Esophagus muscularis mucosa (tissue), 4 donors: ENCODE results near the gene SCN3B.

ENCODE experiments used
- EP300 ChIP-seq: sonication (generic); formaldehyde crosslinking; IDR thresholded peaks from one replicate; pipeline ENCODE4 v1.6.1; 2017; ENCODE audit warnings: antibody characterized with exemption
- POLR2A ChIP-seq: fragments of 450-650 bp; IDR thresholded peaks from one replicate; pipeline ENCODE4 v1.6.1; 2017; ENCODE audit warnings: antibody characterized with exemption, moderate library complexity, mild to moderate bottlenecking, low read depth
- TF ChIP-seq, protein P1 (sequence below), 3 experiments: fragments of 200-600 bp in 2 of 3; fragments of 450-650 bp in 1 of 3; sonication (generic) in 2 of 3; IDR thresholded peaks; one replicate each; pipeline ENCODE4 v1.5.1; 2017 to 2019; ENCODE audit warnings: antibody characterized with exemption in 3 of 3, mild to moderate bottlenecking in 2 of 3, moderate library complexity in 1 of 3

DNA sequence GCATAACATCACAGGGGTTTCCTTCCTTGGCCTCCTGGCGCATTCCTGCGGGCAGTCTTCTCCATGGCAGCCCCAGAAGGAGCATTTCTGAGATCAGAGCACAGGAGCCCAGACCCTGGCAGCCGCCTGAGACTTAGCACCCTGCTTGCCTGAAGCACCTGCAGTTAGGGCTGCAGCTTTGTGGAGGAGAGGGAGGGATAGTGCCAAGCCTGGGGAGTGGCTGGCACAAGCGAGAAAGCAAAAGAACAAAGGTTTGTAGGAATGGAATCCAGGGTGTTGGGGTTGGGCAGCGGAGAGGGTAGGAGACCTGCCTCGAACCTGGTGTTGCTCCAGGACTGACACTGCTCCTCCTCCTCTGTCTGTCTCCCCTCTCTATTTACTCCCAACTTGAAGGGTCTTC is 66.9 kb downstream of the SCN3B start:
- no peak for TF ChIP-seq EP300
- TF ChIP-seq POLR2A, result no peak
- TF ChIP-seq, protein P1, sequence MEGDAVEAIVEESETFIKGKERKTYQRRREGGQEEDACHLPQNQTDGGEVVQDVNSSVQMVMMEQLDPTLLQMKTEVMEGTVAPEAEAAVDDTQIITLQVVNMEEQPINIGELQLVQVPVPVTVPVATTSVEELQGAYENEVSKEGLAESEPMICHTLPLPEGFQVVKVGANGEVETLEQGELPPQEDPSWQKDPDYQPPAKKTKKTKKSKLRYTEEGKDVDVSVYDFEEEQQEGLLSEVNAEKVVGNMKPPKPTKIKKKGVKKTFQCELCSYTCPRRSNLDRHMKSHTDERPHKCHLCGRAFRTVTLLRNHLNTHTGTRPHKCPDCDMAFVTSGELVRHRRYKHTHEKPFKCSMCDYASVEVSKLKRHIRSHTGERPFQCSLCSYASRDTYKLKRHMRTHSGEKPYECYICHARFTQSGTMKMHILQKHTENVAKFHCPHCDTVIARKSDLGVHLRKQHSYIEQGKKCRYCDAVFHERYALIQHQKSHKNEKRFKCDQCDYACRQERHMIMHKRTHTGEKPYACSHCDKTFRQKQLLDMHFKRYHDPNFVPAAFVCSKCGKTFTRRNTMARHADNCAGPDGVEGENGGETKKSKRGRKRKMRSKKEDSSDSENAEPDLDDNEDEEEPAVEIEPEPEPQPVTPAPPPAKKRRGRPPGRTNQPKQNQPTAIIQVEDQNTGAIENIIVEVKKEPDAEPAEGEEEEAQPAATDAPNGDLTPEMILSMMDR (IDR thresholded peaks at IDR 0.05), result no peak
